Panc1 (cell line): ENCODE measurements around the gene MS4A3. TPM values are rescaled to one million over a fixed set of nuclear protein-coding genes. Genes with fewer than 3 reads are reported as not detected.
"Not testable (repeated sequence)": the region's sequence is repeated elsewhere in the genome, so short reads cannot be mapped to it uniquely, and the experiment has no call there.

Source experiments
- ATAC-seq: fragments of 200-7000 bp; cut with Tn5 transposase; 2 replicates; pipeline ENCODE4 v1.9.1; 2020; ENCODE audit warnings: mild to moderate bottlenecking, moderate library complexity
- BruUV-seq: library from RNA; stranded (reverse); fragments of 400-500 nt; replicated peaks from 2 replicates; lab custom pipeline; 2021; lab: Mats Ljungman, UMichigan
- CTCF ChIA-PET: fragments of 300-600 bp; sonication (Branson Sonifier 250); formaldehyde crosslinking; loops from one replicate; lab custom pipeline; 2022; ENCODE audit warnings: antibody characterized with exemption; lab: Charles Lee
- POLR2A ChIA-PET: fragments of 300-600 bp; sonication (Branson Sonifier 250); formaldehyde crosslinking; loops from one replicate; lab custom pipeline; 2022; ENCODE audit warnings: antibody characterized with exemption; lab: Charles Lee
- DNase-seq: peaks from one replicate; pipeline ENCODE4 v3.0.0-alpha.2; 2010; ENCODE audit warnings: low read depth, low spot score
- H3K27ac ChIP-seq: 2 replicates; pipeline ENCODE4 v1.5.1; 2011; ENCODE audit warnings: mild to moderate bottlenecking, low read length, inconsistent platforms
- H3K27me3 ChIP-seq: fragments of 200-500 bp; sonication (Bioruptor generic); 2 replicates; pipeline ENCODE4 v1.6.0; 2014; ENCODE audit warnings: low read length, inconsistent platforms; ENCODE audit not compliant: control insufficient read depth, insufficient read depth
- H3K36me3 ChIP-seq: fragments of 200-500 bp; sonication (Bioruptor generic); 2 replicates; pipeline ENCODE4 v1.5.1; 2014; ENCODE audit warnings: inconsistent platforms, mild to moderate bottlenecking, low read length, moderate library complexity; ENCODE audit not compliant: control insufficient read depth, insufficient read depth
- H3K4me1 ChIP-seq: 2 replicates; pipeline ENCODE4 v1.5.1; 2011; ENCODE audit warnings: inconsistent platforms, mild to moderate bottlenecking, low read length, moderate library complexity; ENCODE audit not compliant: control insufficient read depth, insufficient read depth
- H3K4me3 ChIP-seq, 2 experiments: 2 replicates each; pipeline ENCODE4 v1.5.1; 2011 to 2012; ENCODE audit warnings: low read depth in 2 of 2, low read length in 2 of 2, mild to moderate bottlenecking in 2 of 2, inconsistent platforms in 1 of 2, moderate library complexity in 1 of 2
- H3K9me3 ChIP-seq: fragments of 200-500 bp; sonication (Bioruptor generic); 2 replicates; pipeline ENCODE4 v1.5.1; 2014; ENCODE audit warnings: low read depth, mild to moderate bottlenecking, inconsistent platforms, low read length, moderate library complexity; ENCODE audit not compliant: control insufficient read depth, insufficient read depth
- POLR2AphosphoS5 ChIP-seq: IDR thresholded peaks from 2 replicates; pipeline ENCODE4 v1.6.1; 2012; ENCODE audit warnings: mild to moderate bottlenecking, low read depth, low read length, moderate library complexity
- SIN3A ChIP-seq: IDR thresholded peaks from 2 replicates; pipeline ENCODE4 v1.6.1; 2012; ENCODE audit warnings: low read depth, mild to moderate bottlenecking, low read length, moderate library complexity, borderline replicate concordance; ENCODE audit not compliant: insufficient read depth
- TCF7L2 ChIP-seq: IDR thresholded peaks from 2 replicates; pipeline ENCODE4 v1.6.1; 2011; ENCODE audit warnings: mild to moderate bottlenecking, low read depth, low read length, inconsistent platforms
- in situ Hi-C: cut with HindIII; loops from 2 replicates; pipeline ENCODE4 v1.10.0; 2016; ENCODE audit warnings: low sequenced_read_pairs, low pct_unique_long_range_greater_than_20kb
- intact Hi-C: fragments of 100-400 bp; cut with micrococcal nuclease; formaldehyde crosslinking; loops from one replicate; pipeline ENCODE4 v1.10.0; 2022; ENCODE audit not compliant: unreplicated experiment
- total RNA-seq: library from RNA; stranded (reverse); gene quantifications from one replicate; pipeline ENCODE4 v1.2.1, GENCODE V29; 2021; ENCODE audit not compliant: unreplicated experiment
- TF ChIP-seq, protein P1 (sequence below), 2 experiments: IDR thresholded peaks; 2 replicates each; pipeline ENCODE4 v1.6.1; 2011 to 2012; ENCODE audit warnings: low read depth in 2 of 2, control low read depth in 1 of 2, low read length in 1 of 2, mild to moderate bottlenecking in 1 of 2, moderate library complexity in 1 of 2; ENCODE audit not compliant: insufficient read depth in 1 of 2
- TF ChIP-seq, protein P2 (sequence below): fragments of 450-650 bp; IDR thresholded peaks from 2 replicates; pipeline ENCODE4 v1.5.1; 2017; ENCODE audit warnings: mild to moderate bottlenecking

MS4A3 gene
- total RNA-seq, 1 experiment from 2014 or later: 0.13 TPM

DNA sequence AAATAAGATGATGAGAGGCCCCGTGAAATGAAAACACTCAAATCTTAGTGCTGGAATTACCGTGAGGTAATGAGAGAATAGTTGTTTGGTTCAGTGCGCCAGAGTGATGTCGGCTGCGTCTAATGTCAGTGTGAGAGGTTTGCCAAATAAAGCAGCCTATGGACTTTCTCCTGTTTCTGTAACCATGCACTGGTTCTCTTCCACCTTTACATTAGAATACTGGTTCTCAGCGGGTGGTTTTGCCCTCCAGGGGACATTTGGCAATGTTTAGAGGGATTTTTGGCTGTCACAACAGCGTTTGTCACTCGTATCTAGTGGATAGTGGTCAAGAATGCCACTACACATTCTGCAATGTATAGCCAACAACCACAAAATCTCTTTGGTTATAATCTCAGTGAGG, 38.4 kb upstream of the MS4A3 start:
- H3K4me1 ChIP-seq: no peaks in the 10 kb centered on the region
- no peak overlapping the region for H3K27ac ChIP-seq
- no peak for DNase-seq
- no peaks in the 10 kb centered on the region for H3K27me3 ChIP-seq
- intact Hi-C loops (no loop called here), in situ Hi-C loops (no loop called here)
- ChIA-PET POLR2A (no interaction called here), CTCF (no interaction called here)
- H3K4me3 ChIP-seq: no peak overlapping the region
- no peak for ATAC-seq
- BruUV-seq: no TSS peak
- H3K9me3 ChIP-seq: no peaks in the 10 kb centered on the region
- TF ChIP-seq, protein P1, sequence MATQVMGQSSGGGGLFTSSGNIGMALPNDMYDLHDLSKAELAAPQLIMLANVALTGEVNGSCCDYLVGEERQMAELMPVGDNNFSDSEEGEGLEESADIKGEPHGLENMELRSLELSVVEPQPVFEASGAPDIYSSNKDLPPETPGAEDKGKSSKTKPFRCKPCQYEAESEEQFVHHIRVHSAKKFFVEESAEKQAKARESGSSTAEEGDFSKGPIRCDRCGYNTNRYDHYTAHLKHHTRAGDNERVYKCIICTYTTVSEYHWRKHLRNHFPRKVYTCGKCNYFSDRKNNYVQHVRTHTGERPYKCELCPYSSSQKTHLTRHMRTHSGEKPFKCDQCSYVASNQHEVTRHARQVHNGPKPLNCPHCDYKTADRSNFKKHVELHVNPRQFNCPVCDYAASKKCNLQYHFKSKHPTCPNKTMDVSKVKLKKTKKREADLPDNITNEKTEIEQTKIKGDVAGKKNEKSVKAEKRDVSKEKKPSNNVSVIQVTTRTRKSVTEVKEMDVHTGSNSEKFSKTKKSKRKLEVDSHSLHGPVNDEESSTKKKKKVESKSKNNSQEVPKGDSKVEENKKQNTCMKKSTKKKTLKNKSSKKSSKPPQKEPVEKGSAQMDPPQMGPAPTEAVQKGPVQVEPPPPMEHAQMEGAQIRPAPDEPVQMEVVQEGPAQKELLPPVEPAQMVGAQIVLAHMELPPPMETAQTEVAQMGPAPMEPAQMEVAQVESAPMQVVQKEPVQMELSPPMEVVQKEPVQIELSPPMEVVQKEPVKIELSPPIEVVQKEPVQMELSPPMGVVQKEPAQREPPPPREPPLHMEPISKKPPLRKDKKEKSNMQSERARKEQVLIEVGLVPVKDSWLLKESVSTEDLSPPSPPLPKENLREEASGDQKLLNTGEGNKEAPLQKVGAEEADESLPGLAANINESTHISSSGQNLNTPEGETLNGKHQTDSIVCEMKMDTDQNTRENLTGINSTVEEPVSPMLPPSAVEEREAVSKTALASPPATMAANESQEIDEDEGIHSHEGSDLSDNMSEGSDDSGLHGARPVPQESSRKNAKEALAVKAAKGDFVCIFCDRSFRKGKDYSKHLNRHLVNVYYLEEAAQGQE (IDR thresholded peaks at IDR 0.05; ENCODE audit: insufficient read depth in 1 of 2, low read depth in 2 of 2, low read length in 1 of 2): no peak
- TF ChIP-seq TCF7L2 (no peak), SIN3A (no peak), POLR2AphosphoS5 (no peak)
- no peaks in the 10 kb centered on the region for H3K36me3 ChIP-seq

DNA sequence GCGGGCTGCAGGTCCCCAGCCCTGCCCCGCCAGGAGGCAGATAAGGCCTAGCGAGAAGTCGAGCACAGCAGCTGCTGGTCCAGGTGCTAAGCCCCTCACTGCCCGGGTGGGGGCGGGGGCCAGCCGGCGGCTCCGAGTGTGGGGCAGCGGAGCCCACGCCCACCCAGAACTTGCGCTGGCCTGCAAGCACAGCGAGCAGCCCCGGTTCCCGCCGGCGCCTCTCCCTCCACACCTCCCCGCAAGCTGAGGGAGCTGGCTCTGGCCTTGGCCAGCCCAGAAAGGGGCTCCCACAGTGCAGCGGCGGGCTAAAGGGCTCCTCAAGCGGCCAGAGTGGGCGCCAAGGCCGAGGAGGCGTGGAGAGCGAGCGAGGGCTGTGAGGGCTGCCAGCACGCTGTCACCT, 36.1 kb upstream of the MS4A3 start:
- H3K4me1 ChIP-seq, CTCF ChIA-PET, BruUV-seq, H3K27ac ChIP-seq, ATAC-seq, H3K9me3 ChIP-seq, DNase-seq, H3K36me3 ChIP-seq, in situ Hi-C loops, intact Hi-C loops, POLR2A ChIA-PET, H3K4me3 ChIP-seq, H3K27me3 ChIP-seq: not testable (repeated sequence)

DNA sequence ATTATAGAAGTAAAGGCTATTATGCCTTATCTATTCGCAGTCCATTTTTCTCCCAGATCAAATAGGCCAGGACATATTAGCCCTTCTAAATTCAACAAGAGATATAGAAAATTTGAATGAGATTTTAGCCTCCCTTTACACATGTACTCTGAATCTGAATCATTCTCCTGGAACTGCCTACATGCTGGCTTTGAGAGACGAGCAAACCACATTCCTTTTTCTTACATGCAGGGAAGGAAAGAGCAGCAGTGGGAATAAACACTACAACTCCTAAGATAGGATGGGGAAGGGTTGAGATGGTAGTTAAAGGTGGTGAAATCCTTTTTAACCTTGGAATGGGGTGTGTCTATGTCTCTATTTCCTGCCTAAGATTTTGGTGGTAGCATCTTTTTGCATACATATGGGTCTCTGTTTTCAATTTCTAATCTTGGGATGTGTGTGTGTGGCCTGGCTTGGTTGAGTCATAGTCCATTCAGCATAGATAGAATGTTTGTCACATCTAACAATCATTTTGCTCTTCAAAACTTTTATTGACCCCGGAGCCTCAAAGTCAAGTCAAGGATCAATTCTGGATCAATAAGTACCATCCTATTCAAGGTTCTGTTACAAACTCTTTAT, 27.3 kb upstream of the MS4A3 start:
- Histone ChIP-seq H3K4me1 (no peaks in the 10 kb centered on the region), H3K27ac (no peak overlapping the region), H3K9me3 (no peaks in the 10 kb centered on the region), H3K36me3 (no peaks in the 10 kb centered on the region), H3K4me3 (no peak overlapping the region), H3K27me3 (peaks cover 2% of the 10 kb centered on the region; the same call in 1 of the 2 replicates)
- no TSS peak for BruUV-seq
- ChIA-PET POLR2A (no interaction called here), CTCF (no interaction called here)
- no peak for ATAC-seq
- in situ Hi-C loops (no loop called here), intact Hi-C loops (no loop called here)
- TF ChIP-seq, protein P2, sequence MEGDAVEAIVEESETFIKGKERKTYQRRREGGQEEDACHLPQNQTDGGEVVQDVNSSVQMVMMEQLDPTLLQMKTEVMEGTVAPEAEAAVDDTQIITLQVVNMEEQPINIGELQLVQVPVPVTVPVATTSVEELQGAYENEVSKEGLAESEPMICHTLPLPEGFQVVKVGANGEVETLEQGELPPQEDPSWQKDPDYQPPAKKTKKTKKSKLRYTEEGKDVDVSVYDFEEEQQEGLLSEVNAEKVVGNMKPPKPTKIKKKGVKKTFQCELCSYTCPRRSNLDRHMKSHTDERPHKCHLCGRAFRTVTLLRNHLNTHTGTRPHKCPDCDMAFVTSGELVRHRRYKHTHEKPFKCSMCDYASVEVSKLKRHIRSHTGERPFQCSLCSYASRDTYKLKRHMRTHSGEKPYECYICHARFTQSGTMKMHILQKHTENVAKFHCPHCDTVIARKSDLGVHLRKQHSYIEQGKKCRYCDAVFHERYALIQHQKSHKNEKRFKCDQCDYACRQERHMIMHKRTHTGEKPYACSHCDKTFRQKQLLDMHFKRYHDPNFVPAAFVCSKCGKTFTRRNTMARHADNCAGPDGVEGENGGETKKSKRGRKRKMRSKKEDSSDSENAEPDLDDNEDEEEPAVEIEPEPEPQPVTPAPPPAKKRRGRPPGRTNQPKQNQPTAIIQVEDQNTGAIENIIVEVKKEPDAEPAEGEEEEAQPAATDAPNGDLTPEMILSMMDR: no peak
- no peak for TF ChIP-seq POLR2AphosphoS5
- TF ChIP-seq SIN3A: no peak
- TF ChIP-seq TCF7L2: no peak
- TF ChIP-seq, protein P1 (IDR thresholded peaks at IDR 0.05; ENCODE audit: insufficient read depth in 1 of 2, low read depth in 2 of 2, low read length in 1 of 2): no peak
- no peak for DNase-seq
